Pancreas (tissue), 10 donors: ENCODE data around the gene AFF3. TPM values are rescaled to one million over a fixed set of nuclear protein-coding genes. Genes with fewer than 3 reads are reported as not detected.

ENCODE experiments used
- ATAC-seq, 4 donors: fragments of 200-7000 bp; cut with Tn5 transposase; one replicate each; pipeline versions ENCODE4 v1.8.0 to v1.9.1; 2020; ENCODE audit warnings: mild to moderate bottlenecking in 4 of 4, moderate library complexity in 4 of 4
- DNase-seq, 6 donors: peaks; one replicate each; pipeline ENCODE4 v3.0.0-alpha.2; 2020
- FAIRE-seq: peaks from 2 replicates; lab custom pipeline; 2012; peaks lifted over from hg19 to GRCh38; lab: Jason Lieb, UNC
- H3K27ac ChIP-seq, 4 donors: fragments of 200-600 bp; sonication (generic); 1 replicate in 3 of 4; 2 replicates in 1 of 4; pipeline versions ENCODE4 v1.5.0 to v1.8.0; 2020
- H3K27me3 ChIP-seq, 4 donors: fragments of 200-600 bp; one replicate each; pipeline ENCODE4 v1.8.0; 2021
- H3K36me3 ChIP-seq, 3 donors: fragments of 200-600 bp; sonication (generic) in 1 of 3; one replicate each; pipeline versions ENCODE4 v1.5.0 to v1.8.0; 2020 to 2021
- H3K4me1 ChIP-seq, 3 donors: fragments of 200-600 bp; one replicate each; pipeline ENCODE4 v1.8.0; 2021
- H3K4me3 ChIP-seq, 4 donors: fragments of 200-600 bp; sonication (generic) in 2 of 4; one replicate each; pipeline versions ENCODE4 v1.5.0 to v1.8.0; 2020 to 2021
- H3K9me3 ChIP-seq, 4 donors: fragments of 200-600 bp; one replicate each; pipeline ENCODE4 v1.8.0; 2021
- CTCF ChIP-seq, 4 donors: fragments of 200-600 bp; sonication (generic) in 3 of 4; IDR thresholded peaks; one replicate each; pipeline versions ENCODE4 v1.5.0 to v1.8.0; 2021; ENCODE audit warnings: antibody characterized with exemption in 4 of 4
- WGBS, 2 donors: extraction: QIAGEN DNeasy Blood & Tissue Kit; methylation state at CpG; one replicate each; pipeline ENCODE4 v1.1.7; 2013; 5-methylcytosine and 5-hydroxymethylcytosine counted together
- intact Hi-C, 3 donors: fragments of 100-400 bp; cut with DNase I; formaldehyde crosslinking; loops; one replicate each; pipeline versions ENCODE4 v1.11.1 to v1.14.2; 2022
- polyA plus RNA-seq, 2 donors: library from polyadenylated mRNA; stranded (reverse); fragments of 200-250 nt; gene quantifications; one replicate each; pipeline ENCODE4 v1.2.3, GENCODE V29; 2013
- total RNA-seq, 6 donors: library from RNA; stranded (reverse); fragmentation: NEBNext Ultra II Directional in 4 of 6; extraction: Animal tissue kit (Norgen Biotek cat#: 25700) in 4 of 6; gene quantifications; one replicate each; pipeline versions ENCODE4 v1.2.1 to v1.2.4, GENCODE V29; 2021 to 2023
- donor health status: healthy with polysubstance abuse.
- donor health status: DM: no; HTN: no; CAD: no; lungs with moderate emphysema.
- donor health status: DM: no; HTN: no; CAD: no.
- donor health status: control.
- donor health status: control.
- donor health status: Bipolar disorder and iron deficiency.
- donor health status: DM: yes; HTN: yes; CAD: no.
- donor health status: DM: no; HTN: no; CAD: no.
- donor health status: DM: no; HTN: no; CAD: no.
- donor health status: DM: yes; HTN: yes; CAD: no.

AFF3 gene
- total and polyA plus RNA-seq, 8 donors = 0.19 to 1.1 (median 0.54) TPM

GRCh38 chr2:100033976-100034375 lies 108.4 kb downstream of the AFF3 start:
- no peak overlapping the region for H3K4me3 ChIP-seq
- no peak for FAIRE-seq
- intact Hi-C loops = no loop called here
- ATAC-seq = no peak
- H3K9me3 ChIP-seq = no peaks in the 10 kb centered on the region
- H3K4me1 ChIP-seq = no peaks in the 10 kb centered on the region
- no peak overlapping the region for H3K27ac ChIP-seq
- H3K36me3 ChIP-seq = no peaks in the 10 kb centered on the region
- no peak for DNase-seq
- WGBS, 2 donors = 12 to 16% methylated on average over 2 of the region's 2 CpGs
- no peaks in the 10 kb centered on the region for H3K27me3 ChIP-seq
- no peak for TF ChIP-seq CTCF (IDR thresholded peaks at IDR 0.05)

- no peak for TF ChIP-seq CTCF (IDR thresholded peaks at IDR 0.05)
- H3K4me1 ChIP-seq = no peaks in the 10 kb centered on the region
- FAIRE-seq (no peak), DNase-seq (no peak), ATAC-seq (peak in 2 of 4 donors; percentile 42 to 46)
- no peak overlapping the region for H3K4me3 ChIP-seq
- intact Hi-C loops = no loop called here
- no peaks in the 10 kb centered on the region for H3K36me3 ChIP-seq
- WGBS, 2 donors = 37 to 49% methylated on average over 2 of the region's 2 CpGs
- no peaks in the 10 kb centered on the region for H3K27me3 ChIP-seq
- H3K27ac ChIP-seq = no peak overlapping the region
- H3K9me3 ChIP-seq = no peaks in the 10 kb centered on the region
Observed at GRCh38 chr2:100031604-100032003, 110.8 kb downstream of the AFF3 start.

- no peaks in the 10 kb centered on the region for H3K27me3 ChIP-seq
- intact Hi-C loops = no loop called here
- DNase-seq (no peak), FAIRE-seq (no peak), ATAC-seq (no peak)
- no peak overlapping the region for H3K27ac ChIP-seq
- no peaks in the 10 kb centered on the region for H3K36me3 ChIP-seq
- no peak for TF ChIP-seq CTCF (IDR thresholded peaks at IDR 0.05)
- 90% methylated on average over 6 of the region's 6 CpGs for WGBS, 2 donors
- H3K9me3 ChIP-seq = no peaks in the 10 kb centered on the region
- no peaks in the 10 kb centered on the region for H3K4me1 ChIP-seq
- H3K4me3 ChIP-seq = no peak overlapping the region
Observed at GRCh38 chr2:100029460-100029859, 112.9 kb downstream of the AFF3 start.

GRCh38 chr2:100021791-100022340 lies 120.5 kb downstream of the AFF3 start:
- ATAC-seq = no peak
- no peaks in the 10 kb centered on the region for H3K9me3 ChIP-seq

More at GRCh38 chr2:100021791-100022340, 120.5 kb downstream of the AFF3 start:
- Histone ChIP-seq H3K4me3 (no peak overlapping the region), H3K27me3 (no peaks in the 10 kb centered on the region), H3K27ac (no peak overlapping the region), H3K36me3 (no peaks in the 10 kb centered on the region), H3K4me1 (no peaks in the 10 kb centered on the region)
- FAIRE-seq (no peak), DNase-seq (no peak)
- TF ChIP-seq CTCF (IDR thresholded peaks at IDR 0.05) = no peak
- intact Hi-C loops = no loop called here
- WGBS, 2 donors = 82 to 88% methylated on average over 3 of the region's 3 CpGs
